ENCODE data around the gene EXOSC10.

The EXOSC10 gene

DNA sequence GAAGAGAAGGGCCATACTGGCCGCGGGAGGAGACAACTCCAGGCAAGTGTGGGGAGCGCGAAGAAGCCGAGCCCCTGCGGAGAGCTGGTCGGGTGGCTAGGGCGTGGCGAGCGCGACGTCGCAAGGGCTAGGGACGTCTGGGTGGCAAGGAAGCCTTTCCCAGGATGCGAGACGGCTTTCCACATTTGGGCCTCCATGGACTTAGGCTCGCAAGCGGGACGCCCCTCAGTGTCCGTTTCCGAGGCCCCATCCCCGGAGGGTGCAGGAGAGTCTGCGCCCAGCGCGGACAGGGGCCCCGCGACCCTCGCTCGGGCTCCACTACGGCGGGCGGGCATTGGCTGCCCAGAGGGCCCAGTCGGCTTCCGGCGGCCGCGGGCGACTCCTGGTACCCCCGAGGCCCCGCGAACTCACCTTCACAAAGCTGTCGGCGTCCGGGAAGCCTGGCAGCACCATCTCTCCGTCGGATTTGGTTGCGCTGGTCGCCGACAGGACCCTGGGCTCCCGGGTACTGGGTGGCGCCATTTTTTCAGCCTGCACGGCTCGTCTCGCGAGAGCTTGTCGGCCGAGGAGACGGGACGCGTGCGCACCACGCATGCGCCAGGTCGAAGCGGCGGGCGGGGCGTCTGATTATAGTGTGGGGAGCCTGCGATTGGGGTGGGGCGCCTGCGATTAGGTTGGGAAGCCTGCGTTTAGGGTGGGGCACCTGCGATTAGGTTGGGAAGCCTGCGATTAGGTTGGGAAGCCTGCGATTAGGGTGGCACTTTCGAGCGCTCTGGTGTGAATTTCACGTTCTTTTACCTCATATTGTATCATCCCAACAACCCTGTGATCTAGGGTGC, at the start of gene EXOSC10:
Gene EXOSC10 (minus strand): TSS at position 560 of the 839 bp plus-strand sequence. CDS start 38 bp downstream, at position 522.
- DNase-seq = peak; percentile 82 to 86

DNA sequence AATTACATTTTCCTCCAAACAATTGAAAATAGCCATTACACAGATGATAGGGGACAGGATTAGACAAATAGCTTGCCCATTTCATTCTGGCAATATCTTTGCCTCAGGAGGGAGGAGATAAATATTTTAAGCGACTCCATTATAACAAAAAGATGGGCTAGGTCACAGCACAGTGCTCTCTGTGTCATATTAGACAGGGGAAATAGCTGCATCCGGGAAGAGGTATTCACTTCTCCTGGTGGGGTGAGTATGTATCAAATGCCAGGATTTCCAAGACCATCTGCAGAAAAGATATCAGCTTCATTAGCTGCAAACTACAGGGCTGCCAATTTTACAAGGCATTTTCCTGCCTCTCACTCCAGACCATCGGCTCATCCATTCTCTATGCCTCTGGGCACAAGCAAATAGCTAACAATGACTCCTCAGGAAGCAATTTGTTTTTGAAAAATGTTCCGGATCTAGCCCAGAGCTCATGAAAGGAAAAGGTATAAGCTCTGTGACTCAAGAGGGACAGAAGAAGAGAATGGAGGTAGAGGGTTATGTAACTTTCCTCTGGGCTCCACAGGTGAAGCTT, 47.6 kb upstream of the EXOSC10 start:
- DNase-seq = no peak

DNA sequence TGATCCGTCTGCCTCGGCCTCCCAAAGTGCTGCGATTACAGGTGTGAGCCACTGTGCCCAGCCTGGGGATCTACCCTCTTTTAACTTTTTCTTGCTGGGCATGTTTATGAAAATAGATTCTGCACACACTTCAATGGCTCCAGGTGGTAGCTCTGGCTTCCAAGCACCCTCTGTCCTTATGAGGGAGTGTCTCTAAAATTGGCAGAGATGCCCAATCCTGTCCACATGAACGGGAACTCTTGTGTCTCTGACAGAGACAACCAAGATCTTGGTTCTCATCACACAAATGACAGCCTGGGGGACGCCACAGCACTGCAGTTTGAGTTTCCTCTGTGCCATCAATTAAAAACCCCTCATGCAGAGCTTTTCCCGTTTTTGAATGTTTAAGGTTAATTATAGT, 46.1 kb upstream of the EXOSC10 start:
- no peak for DNase-seq

DNA sequence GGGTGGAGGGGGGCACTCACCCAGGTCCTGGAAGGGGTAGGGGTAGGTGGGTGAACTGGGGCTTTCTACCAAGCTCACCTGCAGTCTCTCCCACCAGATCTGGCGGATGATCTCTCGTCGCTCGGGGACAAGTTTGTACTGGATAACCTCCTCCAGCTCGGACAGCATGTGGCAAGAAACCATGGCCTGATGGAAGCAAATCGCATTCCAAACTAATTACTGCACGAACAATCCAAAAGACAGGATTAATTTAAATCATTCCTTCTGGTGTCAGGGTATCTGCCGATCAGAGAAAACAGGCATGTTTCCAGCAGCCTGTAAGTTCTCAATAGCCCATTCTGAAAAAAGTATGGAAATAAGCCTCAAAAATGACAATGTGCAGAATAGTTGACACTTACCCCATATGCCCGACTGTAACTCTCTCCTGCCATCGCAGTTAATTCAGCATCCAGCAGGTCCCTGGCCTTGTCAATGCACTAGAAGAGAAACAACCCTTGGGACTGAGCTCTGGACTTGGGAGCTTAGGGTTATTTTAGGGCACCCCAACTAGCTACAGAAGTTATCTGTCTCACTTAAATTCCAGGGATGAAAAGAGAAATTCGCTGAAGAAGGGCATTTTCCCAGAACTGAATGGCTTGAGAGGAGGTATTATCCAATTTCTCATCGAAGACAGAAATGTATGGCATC, 45.0 kb upstream of the EXOSC10 start:
- DNase-seq = no peak

DNA sequence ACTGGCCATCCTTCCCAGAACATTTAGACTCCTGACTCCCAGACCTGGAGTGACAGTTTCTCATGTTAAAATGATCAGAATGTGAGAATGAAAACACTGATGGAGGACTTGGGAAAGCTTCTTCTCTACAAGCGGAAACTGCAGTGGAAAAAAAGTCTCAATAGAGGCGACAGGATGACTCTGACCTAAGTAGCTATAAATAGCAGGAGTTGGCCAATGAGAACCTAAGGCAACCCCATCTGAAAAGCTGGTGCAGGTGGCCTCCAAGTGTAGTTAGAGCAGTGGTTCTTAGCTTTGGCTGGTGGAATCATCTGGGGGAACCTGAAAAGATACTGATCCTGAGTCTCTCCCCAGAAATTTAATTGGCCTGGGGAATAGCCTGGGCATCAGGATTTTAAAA, 44.2 kb upstream of the EXOSC10 start:
- no peak for DNase-seq

DNA sequence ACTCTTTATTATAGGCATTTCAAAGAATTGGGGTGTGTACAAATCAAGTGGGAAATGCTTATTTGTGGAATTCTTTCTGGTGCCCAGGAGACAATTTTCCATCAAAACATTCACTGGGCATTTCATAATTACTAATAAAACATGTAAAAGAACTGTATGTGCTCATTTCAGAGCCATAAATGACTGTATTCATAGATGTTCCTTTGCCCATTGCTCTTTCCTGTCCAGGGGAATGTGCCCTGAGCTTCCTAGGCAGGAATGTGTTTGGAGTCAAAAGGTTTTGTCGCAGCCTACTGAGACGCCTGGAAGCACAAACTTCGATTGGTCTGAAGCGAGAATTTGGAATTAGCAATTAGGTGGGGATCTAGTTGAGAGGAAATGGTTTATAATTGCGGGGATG, 43.7 kb upstream of the EXOSC10 start:
- DNase-seq = no peak

DNA sequence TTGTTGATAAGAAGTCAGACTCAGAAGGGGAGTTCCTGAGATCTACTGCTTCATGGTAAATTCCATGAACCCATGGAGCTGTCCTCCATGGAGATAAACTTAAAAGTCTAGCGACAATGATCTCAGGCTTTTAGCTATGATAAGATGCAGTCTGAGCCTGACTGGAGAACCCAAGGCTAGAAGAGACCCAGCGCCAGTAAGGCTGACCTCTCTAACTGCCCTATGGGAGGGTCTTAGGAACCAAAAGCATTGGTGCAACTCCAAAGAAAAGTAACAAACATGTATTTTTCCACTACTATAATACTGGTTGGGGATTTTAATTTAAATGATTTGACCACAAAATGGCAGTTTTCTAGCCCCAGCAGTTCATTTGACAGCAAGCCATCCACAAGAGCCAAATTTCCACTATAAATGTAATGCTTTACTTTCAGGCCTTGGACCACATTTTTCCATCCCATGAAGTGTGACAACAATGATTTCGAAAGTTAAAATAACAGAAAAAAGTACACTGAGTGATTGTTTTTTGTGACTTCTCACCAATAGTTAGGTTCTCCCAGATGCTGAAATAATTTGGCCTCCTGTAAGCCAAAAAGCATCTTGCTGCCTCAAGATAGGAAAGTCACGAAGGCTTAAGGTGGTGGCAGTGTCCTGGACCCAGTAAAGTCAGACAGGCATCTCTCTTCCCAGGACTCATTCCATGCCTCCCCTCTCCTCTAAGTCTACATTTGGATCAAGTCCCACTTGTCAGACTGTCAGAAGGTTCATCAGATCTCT, 43.1 kb upstream of the EXOSC10 start:
- no peak for DNase-seq

DNA sequence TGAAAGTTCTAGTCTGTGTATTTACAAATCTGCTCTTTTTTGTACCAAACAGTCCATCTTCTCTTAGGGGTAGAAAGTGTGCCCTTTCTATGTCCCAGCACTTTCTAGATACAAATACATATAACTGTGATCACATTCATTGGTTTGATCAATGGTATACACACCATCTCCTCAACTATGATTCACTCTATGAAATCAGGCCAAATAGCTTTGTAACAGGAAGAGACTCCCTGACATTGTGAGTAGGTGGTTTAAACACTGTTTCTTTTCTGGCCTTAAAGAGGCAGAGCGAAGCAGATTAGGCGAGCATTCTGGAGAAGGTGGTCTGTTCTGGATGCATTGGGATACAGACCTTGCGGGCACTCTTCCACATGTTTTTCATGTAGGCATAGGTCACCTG, 39.3 kb upstream of the EXOSC10 start:
- no peak for DNase-seq

DNA sequence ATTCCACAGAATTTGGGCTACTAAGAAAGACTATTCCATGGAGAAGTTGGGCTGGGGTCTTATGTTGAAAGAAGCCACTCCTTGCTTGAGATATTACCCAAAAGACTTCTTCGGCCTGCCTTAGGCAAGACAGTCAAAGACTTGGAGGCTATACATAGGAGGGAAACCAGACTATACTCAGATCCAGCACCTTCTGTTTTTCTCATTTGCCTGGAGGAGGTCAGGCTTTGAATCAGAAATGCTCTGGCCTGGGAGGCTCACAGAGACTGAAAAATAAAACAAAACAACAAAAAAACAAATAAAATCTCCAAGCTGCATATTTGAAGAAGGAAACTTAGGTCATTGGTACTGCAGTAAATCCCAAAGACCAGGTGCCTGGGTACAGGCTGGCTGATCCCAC, 38.4 kb upstream of the EXOSC10 start:
- DNase-seq = no peak

DNA sequence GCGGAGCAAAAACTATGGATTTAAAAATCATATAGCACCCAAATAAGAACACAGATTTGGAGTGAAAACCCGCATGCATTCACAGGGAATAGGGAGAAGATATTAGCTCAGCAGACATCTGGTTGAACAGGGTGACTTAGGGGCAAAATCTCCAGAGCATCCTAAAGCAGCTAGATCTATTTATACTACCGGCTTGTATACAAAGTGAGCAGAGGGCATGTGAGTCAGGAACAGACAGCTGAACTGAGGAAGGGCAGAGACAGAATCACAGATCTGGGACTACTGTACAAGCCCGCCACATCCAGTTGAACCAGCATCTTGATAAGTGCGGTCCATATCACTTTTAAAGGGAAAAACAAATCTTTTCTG, 35.2 kb upstream of the EXOSC10 start:
- no peak for DNase-seq

DNA sequence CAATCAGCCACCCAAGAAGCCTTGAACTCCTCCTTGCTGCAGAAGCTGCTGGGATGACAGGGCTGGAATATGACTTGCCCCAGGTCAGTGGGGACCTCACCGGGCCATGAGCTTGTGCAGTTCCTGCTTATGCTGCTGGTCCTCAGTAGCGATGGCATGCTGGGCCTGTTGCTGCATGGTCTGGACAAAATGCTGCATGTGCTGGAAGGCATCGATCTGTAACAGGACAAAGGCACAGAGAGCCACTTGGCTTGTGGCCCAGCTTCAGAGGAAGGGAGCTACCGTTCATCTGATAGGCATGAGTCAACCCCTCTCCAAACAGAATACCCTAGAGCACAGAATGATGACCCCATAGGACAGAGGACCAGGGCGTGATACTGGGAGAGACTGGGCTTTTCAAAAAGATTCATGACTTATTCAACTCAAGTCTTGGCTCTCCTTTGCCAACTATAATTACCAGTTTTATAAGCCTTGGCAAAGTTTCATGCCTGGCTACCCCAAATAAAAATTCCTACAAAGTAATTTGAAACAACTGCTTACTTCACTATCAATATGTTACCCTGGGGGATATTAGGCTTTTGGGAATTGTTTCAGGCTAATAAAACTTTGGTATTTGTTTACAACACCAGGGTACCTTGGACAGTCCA, 34.7 kb upstream of the EXOSC10 start:
- DNase-seq = no peak

DNA sequence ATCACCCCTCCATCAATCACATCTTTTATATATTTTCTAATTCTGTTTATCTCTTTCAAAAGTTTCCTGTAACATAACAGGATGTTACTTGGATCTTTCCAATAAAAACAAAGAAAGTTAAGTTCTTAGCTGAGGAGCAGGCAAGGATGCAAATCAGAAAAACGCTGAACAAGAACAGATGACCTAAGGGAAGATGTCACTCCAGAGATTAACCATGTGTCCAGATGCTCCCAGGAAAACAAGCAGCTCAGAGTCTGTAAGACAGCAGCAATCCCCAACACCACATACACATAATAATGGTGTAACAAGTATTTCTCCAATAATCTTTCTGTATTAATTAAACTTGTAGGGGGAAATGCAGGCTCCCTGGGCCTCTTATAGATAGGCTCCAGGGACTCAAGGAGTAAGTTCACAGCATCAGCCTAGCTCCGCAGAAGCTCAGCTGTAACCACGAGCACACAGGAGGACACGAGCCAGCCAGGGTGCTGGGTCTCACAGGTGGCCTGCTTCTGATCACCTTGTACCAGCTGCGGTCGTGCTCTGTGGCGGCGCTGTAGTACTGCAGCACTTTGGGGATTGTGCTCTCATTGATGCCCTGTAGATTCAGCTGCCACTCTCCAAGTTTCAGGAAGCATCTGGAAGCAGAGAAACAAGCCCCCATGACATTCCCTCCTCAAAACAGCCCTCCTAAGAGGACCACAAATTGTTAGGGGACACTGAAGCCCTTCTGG, 33.1 kb upstream of the EXOSC10 start:
- DNase-seq = no peak

DNA sequence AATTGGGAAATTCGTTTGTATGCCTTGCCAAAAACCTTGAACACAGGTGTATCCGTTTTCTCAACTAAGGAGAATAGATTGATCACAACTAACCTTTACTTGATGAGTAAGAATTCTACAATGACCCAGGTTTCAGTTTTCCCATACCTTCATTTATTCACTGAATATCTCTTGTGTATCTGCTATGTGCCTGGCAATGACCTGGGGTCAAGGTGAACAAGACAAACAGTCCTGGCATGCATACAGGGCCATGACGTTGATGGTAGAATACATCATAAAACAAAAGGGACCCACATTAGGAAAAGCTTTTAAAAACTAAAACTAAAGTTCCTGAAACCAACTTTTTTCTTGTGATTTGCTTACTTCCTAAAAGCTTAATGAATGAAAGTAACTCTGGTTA, 32.1 kb upstream of the EXOSC10 start:
- DNase-seq = no peak

DNA sequence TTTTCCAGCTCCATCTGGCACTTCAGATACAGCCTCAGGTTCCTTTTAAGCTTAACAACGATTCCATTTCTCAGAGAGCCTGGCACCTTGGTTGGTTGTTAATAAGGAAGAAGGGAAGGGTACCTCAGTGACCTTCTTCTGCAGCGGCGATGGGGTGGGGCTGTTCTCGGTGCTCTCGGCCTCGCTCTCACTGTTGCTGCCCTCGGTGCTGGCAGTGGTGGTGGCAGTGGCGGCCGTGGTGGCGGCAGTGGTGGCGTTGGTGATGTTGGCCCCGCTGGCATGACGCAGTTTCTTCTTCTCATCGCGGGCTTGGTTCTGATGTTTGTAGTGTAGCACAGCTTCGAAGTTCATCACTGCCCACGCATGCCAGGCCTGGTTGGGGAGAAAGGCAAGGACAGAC, 30.7 kb upstream of the EXOSC10 start:
- no peak for DNase-seq

DNA sequence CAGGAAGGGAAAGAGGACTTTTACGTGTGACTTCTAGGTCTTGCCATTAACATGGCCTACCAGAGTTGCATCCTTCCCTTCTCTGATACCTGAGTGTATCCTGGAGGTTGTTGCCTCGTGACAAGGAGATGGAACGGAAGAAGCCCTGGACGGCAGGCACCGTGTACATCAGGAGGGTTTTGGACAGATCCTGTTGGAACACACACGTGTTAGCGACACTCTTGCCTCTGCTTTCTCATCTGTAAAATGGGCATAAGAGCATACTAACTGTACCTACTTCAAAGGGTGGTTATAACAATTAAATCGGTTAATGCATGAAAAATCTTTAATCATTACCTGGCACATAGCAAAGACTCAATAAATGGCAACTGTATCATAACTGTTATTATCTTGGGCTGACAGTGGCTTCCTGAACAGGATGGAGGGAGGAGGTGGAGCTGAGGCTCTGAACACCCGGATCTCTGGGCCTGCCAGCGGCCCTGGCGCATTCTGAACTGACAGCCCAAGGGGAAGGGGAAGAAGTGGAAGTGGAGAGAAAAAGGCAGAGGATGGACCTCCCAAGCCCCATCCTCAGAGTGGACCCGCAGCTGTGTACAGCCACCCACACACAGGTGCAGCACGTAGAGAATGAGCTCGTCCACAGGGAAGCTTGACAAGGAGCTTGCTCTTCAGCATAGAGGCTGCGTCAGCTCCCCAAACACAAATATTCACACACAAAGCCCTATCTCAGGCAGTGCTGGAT, 30.2 kb upstream of the EXOSC10 start:
- DNase-seq = no peak

DNA sequence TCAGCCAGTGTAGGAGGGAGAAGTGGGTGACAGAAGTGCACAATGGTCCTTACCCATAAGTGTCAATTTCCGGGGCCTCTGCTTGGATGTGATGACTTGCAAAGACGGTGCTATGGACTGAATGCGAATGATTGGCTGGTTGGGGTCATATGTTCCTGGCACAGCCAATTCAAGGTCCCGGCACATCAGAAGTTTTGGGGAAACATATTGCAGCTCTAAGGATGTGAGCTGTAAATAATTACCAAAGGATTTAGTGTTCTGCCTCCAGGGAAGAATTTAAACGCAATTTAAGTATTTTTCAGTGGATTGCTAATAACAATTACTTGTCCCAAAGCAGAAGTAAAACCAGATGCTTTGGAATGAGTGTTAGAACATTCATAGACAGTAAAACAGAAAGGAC, 26.9 kb upstream of the EXOSC10 start:
- DNase-seq = no peak

DNA sequence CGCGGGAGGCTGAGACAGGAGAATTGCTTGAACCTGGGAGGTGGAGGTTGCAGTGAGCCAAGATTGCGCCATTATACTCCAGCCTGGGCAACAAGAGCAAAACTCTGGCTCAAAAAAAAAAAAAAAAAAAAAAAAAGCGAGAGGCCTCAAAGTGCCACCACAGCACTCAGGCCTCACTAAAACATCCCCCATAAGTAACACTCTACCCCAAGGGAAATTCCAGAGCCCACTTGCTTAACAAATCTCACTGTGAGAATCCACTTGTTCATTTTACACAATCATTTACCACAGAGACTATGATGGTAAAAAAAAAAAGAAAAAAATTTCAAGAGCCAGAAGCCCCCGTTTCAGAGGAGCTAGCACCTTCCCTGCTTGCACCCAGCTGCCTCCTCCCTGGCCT, 26.3 kb upstream of the EXOSC10 start:
- DNase-seq = no peak

DNA sequence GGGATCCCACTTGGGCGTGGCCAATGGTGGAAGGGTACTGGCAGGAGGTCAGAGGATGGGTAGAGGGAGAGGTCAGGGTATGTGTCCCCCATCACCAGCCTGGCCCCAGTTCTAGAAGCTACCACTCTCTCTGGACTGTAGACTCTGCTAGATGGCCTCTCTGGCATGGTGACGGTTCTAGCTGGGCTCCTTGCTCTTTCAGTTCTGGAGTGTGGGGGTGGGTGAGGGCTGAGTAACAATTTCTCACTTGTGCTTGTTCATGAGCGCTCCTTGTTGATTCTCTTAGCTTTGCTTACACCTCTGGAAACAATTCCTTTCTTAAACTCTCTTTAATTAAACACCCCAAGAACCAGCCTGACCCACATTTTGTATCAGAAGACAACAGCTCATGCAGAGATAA, 25.3 kb upstream of the EXOSC10 start:
- no peak for DNase-seq

DNA sequence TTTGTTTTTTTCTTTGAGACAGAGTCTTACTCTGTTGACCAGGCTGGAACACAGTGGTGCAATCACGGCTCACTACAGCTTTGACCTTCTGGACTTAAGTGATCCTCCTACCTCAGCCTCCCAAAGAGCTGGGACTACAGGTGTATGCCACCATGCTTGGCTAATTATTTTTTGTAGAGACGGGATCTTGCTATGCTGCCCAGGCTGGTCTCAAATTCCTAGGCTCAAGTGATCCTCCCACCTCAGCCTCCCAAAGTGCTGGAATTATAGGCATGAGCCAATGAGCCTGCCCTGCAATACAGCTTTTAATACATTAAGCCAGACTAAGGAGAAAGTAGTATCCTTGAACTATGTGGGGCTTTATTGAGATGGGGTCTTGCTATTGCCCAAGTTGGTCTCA, 16.6 kb upstream of the EXOSC10 start:
- no peak for DNase-seq

DNA sequence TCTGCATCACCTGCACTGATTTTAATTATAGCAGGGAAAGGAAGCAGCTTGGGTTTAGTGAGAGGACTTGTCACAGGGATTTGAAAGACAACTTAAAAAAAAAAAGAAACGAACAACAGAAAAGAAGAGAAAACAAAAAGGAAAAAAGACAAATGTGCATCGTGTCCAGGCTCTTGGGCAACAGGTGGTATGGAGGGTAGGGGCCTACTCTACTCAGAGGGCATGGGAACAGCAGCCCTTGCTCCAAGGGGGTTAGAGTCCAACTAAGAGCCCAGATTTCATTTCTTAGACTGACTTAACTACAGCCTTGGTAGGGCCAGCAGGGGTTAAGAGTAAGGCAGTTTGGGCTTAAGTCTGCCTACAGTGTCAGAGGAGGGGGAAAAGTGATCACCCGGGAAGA, 15.3 kb upstream of the EXOSC10 start:
- DNase-seq = no peak

DNA sequence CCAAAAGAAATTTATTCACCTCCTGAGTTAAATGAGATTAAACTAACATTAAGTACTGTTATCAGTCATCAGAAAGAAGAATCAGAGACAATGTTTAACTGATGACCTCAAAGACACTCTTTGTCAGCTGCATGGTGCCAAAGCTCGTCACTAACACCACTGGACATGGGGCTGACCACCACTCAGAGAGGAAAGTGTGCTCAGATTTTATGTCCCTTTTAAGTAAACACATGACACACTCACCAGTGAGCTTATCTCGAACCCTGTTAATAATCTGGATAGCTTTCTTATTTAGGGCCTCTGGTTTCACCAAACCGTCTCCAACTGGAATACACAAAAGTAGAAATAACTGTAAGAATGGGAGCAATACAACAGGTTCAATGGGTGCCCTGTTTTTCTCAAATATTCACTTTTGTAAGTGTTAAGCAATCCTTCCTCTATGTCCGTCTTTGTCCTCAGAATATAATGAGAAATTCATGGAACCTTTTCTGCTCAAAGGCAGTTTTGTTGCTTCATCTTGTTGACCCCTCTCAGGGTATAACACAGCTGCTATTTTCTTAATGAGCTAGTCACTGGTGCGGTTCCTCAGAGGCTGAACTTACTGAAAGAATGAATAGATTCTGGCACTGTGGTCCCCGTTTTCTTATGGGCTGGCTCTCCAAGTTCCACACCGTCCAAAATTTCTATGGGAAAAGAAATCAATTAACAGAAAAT, 9.5 kb upstream of the EXOSC10 start:
- no peak for DNase-seq

All from NCI-H187 (cell line).